ENCODE measurements around the gene COL15A1.
"Not testable (repeated sequence)": the region's sequence is repeated elsewhere in the genome, so short reads cannot be mapped to it uniquely, and the experiment has no call there.

The COL15A1 gene

DNA sequence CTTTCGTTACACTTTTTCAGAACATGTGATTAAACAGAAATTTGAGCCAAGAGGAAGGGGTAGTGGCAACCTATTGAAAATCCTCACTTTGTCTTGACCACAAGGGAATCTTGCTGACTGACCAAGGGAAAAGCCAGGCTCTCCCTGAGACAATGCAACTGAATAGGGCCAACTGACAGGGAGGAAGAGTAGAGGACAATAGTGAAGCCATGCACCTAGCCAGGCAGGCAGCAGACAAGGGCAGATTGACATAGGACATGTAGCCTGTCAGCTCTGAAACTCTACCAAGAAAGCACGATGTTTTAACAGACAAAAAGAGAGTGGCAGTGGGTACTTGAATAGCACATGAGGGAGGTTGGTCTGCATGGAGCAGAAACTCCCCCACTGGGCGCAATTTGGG lies 152.7 kb downstream of the COL15A1 start:
- H3K36me3 Mint-ChIP-seq (ENCODE audit: low read depth), result peaks cover 16% of the 10 kb centered on the region
- H3K27ac Mint-ChIP-seq, result no peak overlapping the region
- peaks cover 8% of the 10 kb centered on the region for H3K27me3 Mint-ChIP-seq (ENCODE audit: low read depth)
- peaks cover 56% of the 10 kb centered on the region for H3K4me1 Mint-ChIP-seq (ENCODE audit: low read depth)
- DNase-seq (ENCODE audit: low spot score), result no peak
- H3K4me3 Mint-ChIP-seq, result no peak overlapping the region
- peaks cover 26% of the 10 kb centered on the region for H3K9me3 Mint-ChIP-seq

DNA sequence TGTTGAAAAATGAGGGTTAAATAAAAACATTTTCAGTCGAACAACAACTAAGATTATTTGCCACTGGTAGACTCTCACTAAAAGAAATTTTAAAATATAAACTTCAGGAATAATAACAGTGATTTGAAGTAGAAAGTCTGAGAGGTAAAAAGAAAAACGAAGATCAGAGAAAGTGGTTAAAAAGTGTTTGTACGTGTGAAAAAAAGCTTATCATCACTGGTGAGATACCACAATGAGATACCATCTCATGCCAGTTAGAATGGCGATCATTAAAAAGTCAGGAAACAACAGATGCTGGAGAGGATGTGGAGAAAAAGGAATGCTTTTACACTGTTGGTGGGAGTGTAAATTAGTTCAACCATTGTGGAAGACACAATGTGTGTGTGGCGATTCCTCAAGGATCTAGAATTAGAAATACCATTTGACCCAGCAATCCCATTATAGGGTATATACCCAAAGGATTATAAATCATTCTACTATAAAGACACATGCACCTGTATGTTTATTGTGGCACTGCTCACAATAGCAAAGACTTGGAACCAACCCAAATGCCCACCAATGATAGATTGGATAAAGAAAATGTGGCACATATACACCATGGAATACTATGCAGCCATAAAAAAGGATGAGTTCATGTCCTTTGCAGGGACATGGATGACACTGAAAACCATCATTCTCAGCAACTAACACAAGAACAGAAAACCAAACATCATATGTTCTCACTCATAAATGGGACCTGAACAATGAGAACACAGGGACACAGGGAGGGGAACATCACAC lies 156.3 kb downstream of the COL15A1 start:
- peaks cover 55% of the 10 kb centered on the region for H3K4me1 Mint-ChIP-seq (ENCODE audit: low read depth)
- peaks cover 21% of the 10 kb centered on the region for H3K9me3 Mint-ChIP-seq
- not testable (repeated sequence) for H3K27ac Mint-ChIP-seq; H3K4me3 Mint-ChIP-seq; DNase-seq (ENCODE audit: low spot score); H3K27me3 Mint-ChIP-seq (ENCODE audit: low read depth); H3K36me3 Mint-ChIP-seq (ENCODE audit: low read depth)

DNA sequence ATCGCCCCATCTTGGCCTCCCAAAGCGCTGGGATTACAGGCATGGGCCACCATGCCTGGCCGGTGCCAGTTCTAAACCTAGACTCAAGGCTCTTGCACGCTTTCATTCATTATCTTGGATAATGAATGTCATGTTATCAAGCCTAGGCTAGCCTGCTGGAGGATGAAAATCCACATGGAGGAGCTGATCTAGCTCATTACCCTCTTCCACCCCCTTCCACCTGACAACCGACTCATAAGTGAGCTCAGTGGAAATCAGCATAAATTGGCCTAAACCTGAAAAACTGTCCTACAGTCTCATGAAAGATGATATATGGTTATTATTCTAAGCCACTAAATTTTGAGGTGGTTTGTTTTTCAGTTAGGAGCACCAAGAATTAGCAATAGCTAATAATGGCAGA lies 157.6 kb downstream of the COL15A1 start:
- no peak overlapping the region for H3K4me3 Mint-ChIP-seq
- H3K9me3 Mint-ChIP-seq, result peaks cover 21% of the 10 kb centered on the region
- no peak overlapping the region for H3K27ac Mint-ChIP-seq
- DNase-seq (ENCODE audit: low spot score), result no peak
- peaks cover 48% of the 10 kb centered on the region for H3K4me1 Mint-ChIP-seq (ENCODE audit: low read depth)
- peaks cover 8% of the 10 kb centered on the region for H3K27me3 Mint-ChIP-seq (ENCODE audit: low read depth)
- peaks cover 11% of the 10 kb centered on the region for H3K36me3 Mint-ChIP-seq (ENCODE audit: low read depth)

DNA sequence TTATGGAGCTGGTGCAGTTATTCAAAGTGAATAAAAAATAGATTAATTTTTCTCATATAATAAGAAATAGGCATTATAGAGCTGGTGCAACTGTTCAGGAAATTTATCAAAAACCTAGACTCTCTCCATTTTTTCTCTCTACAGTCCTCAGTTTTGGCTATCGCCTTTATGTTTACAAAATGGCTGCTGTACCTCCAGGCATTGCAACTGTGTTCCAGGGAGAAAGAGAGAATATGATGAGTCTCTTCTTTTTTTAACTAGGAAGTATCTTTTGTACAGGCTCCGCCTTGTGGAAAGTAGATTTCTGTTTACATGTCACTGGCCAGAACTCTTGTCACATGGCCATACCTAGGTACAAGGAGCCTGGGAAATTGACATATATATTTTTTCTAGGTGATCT lies 158.1 kb downstream of the COL15A1 start:
- Mint-ChIP-seq H3K27ac (no peak overlapping the region), H3K9me3 (peaks cover 21% of the 10 kb centered on the region), H3K36me3 (ENCODE audit: low read depth) (peaks cover 13% of the 10 kb centered on the region), H3K27me3 (ENCODE audit: low read depth) (peaks cover 4% of the 10 kb centered on the region), H3K4me3 (no peak overlapping the region), H3K4me1 (ENCODE audit: low read depth) (peaks cover 45% of the 10 kb centered on the region)
- no peak for DNase-seq (ENCODE audit: low spot score)

DNA sequence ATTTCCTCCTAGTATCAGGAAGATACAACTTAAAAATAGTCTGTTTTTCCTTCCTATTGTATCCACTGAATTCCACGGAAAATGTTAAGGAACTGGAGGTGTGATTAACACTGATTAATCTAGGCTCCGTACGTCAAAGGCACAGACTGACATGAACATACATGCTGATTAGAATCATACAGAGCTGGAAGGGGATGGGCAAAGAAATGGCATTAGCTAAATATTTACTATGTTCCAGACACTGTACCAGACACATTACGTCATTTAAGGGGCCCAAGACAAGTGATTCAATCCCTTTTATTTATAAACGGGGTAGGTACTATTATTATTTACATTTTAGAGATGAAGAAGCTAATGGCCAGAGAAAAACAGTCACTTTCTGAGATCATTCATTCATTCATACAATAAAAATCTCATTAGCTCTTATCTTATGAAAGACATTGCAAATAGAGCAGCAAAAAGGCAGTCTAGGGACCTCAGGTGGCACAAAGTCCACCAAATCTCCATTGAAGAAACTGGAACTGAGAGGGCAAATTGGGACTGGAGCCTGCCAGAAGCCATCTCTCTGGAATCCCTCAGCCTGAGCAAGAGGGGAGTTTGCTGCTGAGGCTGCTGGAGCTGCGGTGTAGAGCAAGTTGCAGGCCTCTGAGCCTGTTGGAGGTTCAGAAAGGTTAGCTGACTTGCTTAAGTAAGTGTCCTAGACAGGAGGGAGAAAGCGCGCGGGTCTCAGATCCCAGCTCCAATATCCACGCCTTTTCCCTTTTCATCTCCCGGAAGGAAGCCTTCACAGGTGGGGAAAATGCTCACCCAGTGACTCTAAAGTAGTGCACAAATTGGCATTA lies 159.6 kb downstream of the COL15A1 start:
- peaks cover 21% of the 10 kb centered on the region for H3K36me3 Mint-ChIP-seq (ENCODE audit: low read depth)
- peak overlapping the region; percentile 92 for H3K27ac Mint-ChIP-seq
- DNase-seq (ENCODE audit: low spot score), result no peak
- H3K27me3 Mint-ChIP-seq (ENCODE audit: low read depth), result peaks cover 2% of the 10 kb centered on the region
- peaks cover 50% of the 10 kb centered on the region for H3K4me1 Mint-ChIP-seq (ENCODE audit: low read depth)
- peaks cover 15% of the 10 kb centered on the region for H3K9me3 Mint-ChIP-seq
- peak overlapping the region; percentile 87 for H3K4me3 Mint-ChIP-seq

DNA sequence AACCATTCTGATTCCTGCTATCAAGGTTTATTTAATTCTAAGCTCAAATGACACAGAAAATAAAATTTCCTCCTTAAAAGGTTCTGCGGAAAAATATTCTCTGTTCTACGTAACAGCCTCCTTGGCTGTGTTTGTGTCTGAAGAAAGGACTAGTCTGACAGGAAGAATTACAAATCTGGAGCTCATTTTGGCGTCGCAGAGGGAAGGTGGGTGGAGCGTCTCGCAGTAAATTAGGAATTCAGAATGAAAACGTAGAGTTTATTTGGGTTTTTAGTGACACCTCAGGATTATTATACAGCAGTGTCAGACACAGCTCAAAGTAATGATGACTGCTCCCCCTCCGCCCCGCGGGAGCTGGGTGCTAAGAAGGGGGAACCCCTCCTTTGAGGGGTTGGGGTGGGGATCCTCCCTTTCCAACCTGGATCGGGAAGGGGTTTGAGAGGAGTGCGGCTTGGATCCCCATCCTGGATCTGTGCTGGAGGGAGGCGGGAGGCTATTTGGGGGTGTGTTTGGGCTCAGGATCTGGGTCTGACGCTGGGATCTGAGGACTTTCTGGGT lies 160.3 kb downstream of the COL15A1 start:
- peak; percentile 10 for DNase-seq (ENCODE audit: low spot score)
- Mint-ChIP-seq H3K9me3 (peaks cover 10% of the 10 kb centered on the region), H3K4me3 (peak overlapping the region; percentile 87), H3K36me3 (ENCODE audit: low read depth) (peaks cover 27% of the 10 kb centered on the region), H3K27me3 (ENCODE audit: low read depth) (peaks cover 2% of the 10 kb centered on the region), H3K27ac (peak overlapping the region; percentile 92), H3K4me1 (ENCODE audit: low read depth) (peaks cover 57% of the 10 kb centered on the region)

DNA sequence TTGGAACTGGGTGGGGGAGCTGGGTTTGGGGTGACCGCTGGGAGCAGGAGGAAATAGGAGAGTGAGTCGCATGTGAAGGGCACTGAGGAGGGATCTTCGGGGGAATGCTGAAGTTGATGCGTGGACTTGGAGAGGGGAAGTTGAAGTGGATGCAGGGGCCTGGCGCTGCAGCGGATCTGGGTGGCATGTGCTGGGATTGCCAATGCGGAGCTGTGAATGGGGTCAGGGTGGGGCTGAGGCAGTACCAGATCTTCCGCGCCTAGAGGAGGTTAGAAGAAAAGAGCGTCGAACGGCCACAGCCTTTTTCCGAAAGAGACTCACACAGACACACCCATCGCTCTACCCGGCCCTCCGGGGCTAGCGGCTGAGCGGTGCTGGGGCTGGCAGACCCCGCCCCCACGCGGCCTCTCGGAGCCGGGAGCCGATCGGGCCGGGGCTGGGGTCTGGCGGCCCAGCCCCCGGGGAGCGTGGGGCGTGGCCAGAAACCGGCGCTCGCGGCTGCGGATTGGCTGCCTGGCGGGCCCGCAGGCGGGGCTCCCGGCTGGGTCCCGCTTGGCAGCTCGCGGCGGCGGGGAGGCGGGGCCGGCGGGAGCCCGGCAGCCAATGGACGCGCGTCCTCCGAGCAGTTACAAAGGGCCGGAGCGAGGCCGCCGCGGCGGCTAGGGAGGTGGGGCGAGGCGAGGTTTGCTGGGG lies 160.9 kb downstream of the COL15A1 start, which contains the start of gene TGFBR1:
Gene TGFBR1 (plus strand): TSS at position 655 of the 693 bp plus-strand sequence. CDS start 93 bp downstream, outside the sequence.
- DNase-seq (ENCODE audit: low spot score), result peak; percentile 97
- H3K4me3 Mint-ChIP-seq, result peak within 1 kb of the TSS; percentile 87
- H3K4me1 Mint-ChIP-seq (ENCODE audit: low read depth), result peaks cover 60% of the 10 kb centered on the region
- H3K27ac Mint-ChIP-seq, result peak within 1 kb of the TSS; percentile 92
- H3K36me3 Mint-ChIP-seq (ENCODE audit: low read depth), result peaks cover 32% of the 10 kb centered on the region
- peaks cover 4% of the 10 kb centered on the region for H3K9me3 Mint-ChIP-seq
- H3K27me3 Mint-ChIP-seq (ENCODE audit: low read depth), result peaks cover 2% of the 10 kb centered on the region

DNA sequence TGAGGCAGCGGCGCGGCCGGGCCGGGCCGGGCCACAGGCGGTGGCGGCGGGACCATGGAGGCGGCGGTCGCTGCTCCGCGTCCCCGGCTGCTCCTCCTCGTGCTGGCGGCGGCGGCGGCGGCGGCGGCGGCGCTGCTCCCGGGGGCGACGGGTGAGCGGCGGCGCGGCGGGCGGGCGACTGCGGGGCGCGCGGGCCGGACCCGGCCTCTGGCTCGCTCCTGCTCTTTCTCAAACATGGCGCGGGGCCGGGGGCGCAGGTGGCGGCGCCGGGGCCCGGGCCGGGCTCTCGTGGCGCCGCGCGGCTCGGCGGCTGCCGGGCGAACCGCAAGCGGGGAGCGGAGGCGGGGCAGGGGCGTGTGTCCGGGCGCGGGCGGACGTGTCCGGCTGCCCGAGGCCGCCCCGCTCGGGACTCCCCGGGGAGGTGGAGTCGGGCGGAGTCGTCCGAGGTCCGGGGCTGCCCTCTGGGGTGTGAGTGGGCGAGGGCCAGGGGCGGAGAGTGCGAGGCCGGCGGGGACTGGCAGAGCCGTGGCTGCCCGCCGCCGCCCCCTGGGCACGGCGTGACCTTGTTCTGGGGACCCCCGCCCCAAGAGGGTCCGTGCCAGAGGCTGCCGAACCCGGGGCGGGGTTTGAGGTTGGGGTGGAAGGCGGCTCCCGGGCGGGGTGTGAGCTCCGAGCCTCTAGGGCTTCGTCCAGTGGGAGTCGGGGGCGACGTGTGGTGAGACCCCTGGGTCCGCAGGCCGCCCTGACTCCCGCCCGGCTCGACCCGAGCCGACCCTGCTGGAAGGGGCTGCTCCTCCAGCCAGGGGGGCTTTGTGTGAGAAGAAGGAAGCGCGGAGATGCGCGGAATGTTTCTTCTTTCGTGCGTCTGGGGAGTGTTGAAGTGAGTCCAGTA lies 161.7 kb downstream of the COL15A1 start:
- DNase-seq (ENCODE audit: low spot score), result peak; percentile 73
- peaks cover 34% of the 10 kb centered on the region for H3K36me3 Mint-ChIP-seq (ENCODE audit: low read depth)
- H3K27me3 Mint-ChIP-seq (ENCODE audit: low read depth), result no peaks in the 10 kb centered on the region
- H3K9me3 Mint-ChIP-seq, result no peaks in the 10 kb centered on the region
- H3K4me3 Mint-ChIP-seq, result peak overlapping the region; percentile 84
- H3K4me1 Mint-ChIP-seq (ENCODE audit: low read depth), result peaks cover 61% of the 10 kb centered on the region
- H3K27ac Mint-ChIP-seq, result peak overlapping the region; percentile 71

DNA sequence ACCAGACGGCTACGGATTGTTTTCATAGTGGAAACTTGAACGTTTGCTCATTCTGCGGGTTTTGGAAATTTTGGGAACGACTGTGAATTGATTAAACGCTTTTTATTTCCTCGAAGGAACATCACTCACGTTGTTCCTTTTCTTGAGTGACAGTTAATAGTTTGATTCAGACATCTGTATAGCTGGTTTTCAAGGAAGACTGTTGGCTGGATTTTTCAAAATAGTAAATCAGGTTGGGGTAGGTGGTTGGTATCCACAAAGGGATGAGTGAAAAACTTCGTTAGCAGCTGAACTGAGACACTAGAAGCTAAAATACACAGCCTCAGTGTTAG lies 162.3 kb downstream of the COL15A1 start:
- peak overlapping the region; percentile 71 for H3K27ac Mint-ChIP-seq
- no peaks in the 10 kb centered on the region for H3K9me3 Mint-ChIP-seq
- no peaks in the 10 kb centered on the region for H3K27me3 Mint-ChIP-seq (ENCODE audit: low read depth)
- peaks cover 36% of the 10 kb centered on the region for H3K36me3 Mint-ChIP-seq (ENCODE audit: low read depth)
- no peak for DNase-seq (ENCODE audit: low spot score)
- H3K4me1 Mint-ChIP-seq (ENCODE audit: low read depth), result peaks cover 62% of the 10 kb centered on the region
- peak overlapping the region; percentile 84 for H3K4me3 Mint-ChIP-seq

DNA sequence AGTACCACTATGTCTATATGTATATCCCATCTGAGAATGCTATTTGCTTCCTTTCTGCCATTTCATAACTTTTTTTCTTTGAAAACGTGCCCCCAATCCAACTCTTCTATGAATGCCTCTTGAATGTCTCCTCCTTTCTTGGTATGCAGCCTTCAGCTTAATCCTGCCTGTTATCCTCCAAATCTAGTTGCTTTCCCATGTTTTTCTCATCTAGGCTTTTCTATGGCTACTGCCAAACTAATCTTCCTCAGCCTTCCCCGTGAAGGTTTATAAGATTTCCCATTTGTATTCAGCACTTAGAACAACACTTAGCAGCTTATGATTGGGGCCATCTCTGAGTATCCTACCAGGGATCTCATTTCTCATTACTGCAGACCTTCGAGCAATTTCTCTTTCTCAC lies 163.7 kb downstream of the COL15A1 start:
- no peaks in the 10 kb centered on the region for H3K9me3 Mint-ChIP-seq
- H3K4me1 Mint-ChIP-seq (ENCODE audit: low read depth), result peaks cover 69% of the 10 kb centered on the region
- no peak for DNase-seq (ENCODE audit: low spot score)
- H3K27ac Mint-ChIP-seq, result no peak overlapping the region
- H3K4me3 Mint-ChIP-seq, result peak overlapping the region; percentile 84
- no peaks in the 10 kb centered on the region for H3K27me3 Mint-ChIP-seq (ENCODE audit: low read depth)
- H3K36me3 Mint-ChIP-seq (ENCODE audit: low read depth), result peaks cover 44% of the 10 kb centered on the region

DNA sequence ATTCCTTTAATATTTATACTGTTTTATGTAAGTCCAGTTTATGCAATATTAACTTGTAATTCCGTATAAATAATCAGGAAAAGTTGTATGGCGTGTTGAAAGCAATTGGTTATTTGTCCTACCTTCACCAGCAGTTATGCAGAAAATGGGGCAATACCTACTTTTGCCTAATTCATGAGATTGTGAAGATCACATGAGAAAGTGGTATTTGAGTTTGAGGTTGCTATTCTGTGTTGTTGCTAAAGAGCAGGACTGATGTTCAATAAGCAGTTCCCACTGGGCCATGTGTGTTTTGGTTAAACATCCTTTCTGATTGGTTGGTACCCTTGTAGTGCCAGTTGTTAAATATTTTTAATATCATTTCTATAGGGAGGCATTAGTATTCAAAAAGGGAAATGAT lies 164.4 kb downstream of the COL15A1 start:
- peaks cover 44% of the 10 kb centered on the region for H3K36me3 Mint-ChIP-seq (ENCODE audit: low read depth)
- no peaks in the 10 kb centered on the region for H3K9me3 Mint-ChIP-seq
- peaks cover 71% of the 10 kb centered on the region for H3K4me1 Mint-ChIP-seq (ENCODE audit: low read depth)
- H3K4me3 Mint-ChIP-seq, result peak overlapping the region; percentile 84
- no peaks in the 10 kb centered on the region for H3K27me3 Mint-ChIP-seq (ENCODE audit: low read depth)
- no peak for DNase-seq (ENCODE audit: low spot score)
- H3K27ac Mint-ChIP-seq, result no peak overlapping the region

DNA sequence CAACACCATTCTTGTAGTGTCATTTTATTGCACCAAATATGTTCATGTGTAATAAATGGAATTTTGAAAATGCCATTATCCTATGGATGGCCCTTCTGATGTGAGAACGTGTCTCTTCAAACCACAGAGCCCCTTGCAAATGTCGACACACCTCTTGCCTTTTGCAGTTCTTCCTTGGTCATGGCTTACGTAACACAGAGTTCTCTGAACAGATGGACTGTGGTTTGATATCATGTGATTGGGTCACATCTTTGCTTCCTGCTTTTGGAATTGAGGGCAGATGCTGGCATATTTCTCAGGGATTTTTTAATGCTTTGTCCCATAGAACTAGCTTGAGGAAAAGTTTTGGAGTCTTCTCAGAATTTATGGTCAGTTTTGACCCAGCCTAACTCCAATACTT lies 165.8 kb downstream of the COL15A1 start:
- peaks cover 47% of the 10 kb centered on the region for H3K36me3 Mint-ChIP-seq (ENCODE audit: low read depth)
- no peak overlapping the region for H3K4me3 Mint-ChIP-seq
- H3K27ac Mint-ChIP-seq, result no peak overlapping the region
- peaks cover 72% of the 10 kb centered on the region for H3K4me1 Mint-ChIP-seq (ENCODE audit: low read depth)
- no peaks in the 10 kb centered on the region for H3K9me3 Mint-ChIP-seq
- no peaks in the 10 kb centered on the region for H3K27me3 Mint-ChIP-seq (ENCODE audit: low read depth)
- no peak for DNase-seq (ENCODE audit: low spot score)
